ENCODE measurements around the gene ASPSCR1. TPM values are rescaled to one million over a fixed set of nuclear protein-coding genes. Genes with fewer than 3 reads are reported as not detected.
A peak's percentile ranks its signal among the peaks of the same experiment; 100 is the strongest.

ASPSCR1 gene
- total and polyA plus RNA-seq, 2 of the 13 experiments (the other 11 are each of a cell fraction or from before 2014, with no cell fraction given) = 274 to 314 TPM

GRCh38 chr17:82018989-82019689 is 41.7 kb downstream of the ASPSCR1 start (continued):
- TF ChIP-seq HDAC1 (CRISPR knock-in tag; IDR thresholded peaks at IDR 0.05) = no peak
- no peak for TF ChIP-seq ZNF17 (CRISPR knock-in tag; IDR thresholded peaks at IDR 0.05)
- TF ChIP-seq REST (IDR thresholded peaks at IDR 0.05; ENCODE audit: borderline replicate concordance in 1 of 2, low read depth in 1 of 2, low read length in 2 of 2) = no peak
- no peak for TF ChIP-seq ZZZ3 (CRISPR knock-in tag; IDR thresholded peaks at IDR 0.05; ENCODE audit: borderline replicate concordance)
- TF ChIP-seq PBX2 (CRISPR knock-in tag; IDR thresholded peaks at IDR 0.05) = no peak
- TF ChIP-seq ZNF264 (CRISPR knock-in tag; IDR thresholded peaks at IDR 0.05) = no peak
- TF ChIP-seq ZBTB49 (CRISPR knock-in tag; IDR thresholded peaks at IDR 0.05; ENCODE audit: borderline replicate concordance) = no peak
- peak; percentile 40; the same call in 1 of the 2 replicates for TF ChIP-seq ZHX2 (IDR thresholded peaks at IDR 0.05; ENCODE audit: low read depth)
- no peak for TF ChIP-seq ZHX2 (CRISPR knock-in tag; IDR thresholded peaks at IDR 0.05; ENCODE audit: borderline replicate concordance)
- no peak for TF ChIP-seq HNF4G (IDR thresholded peaks at IDR 0.05; ENCODE audit: borderline replicate concordance, low read depth, low read length)
- TF ChIP-seq HNF4G (CRISPR knock-in tag; IDR thresholded peaks at IDR 0.05; ENCODE audit: borderline replicate concordance, low read depth) = no peak
- peak; percentile 100 for TF ChIP-seq AKAP8 (CRISPR knock-in tag; IDR thresholded peaks at IDR 0.05)
- no peak for TF ChIP-seq SMAD3 (CRISPR knock-in tag; IDR thresholded peaks at IDR 0.05)
- TF ChIP-seq ZNF607 (CRISPR knock-in tag; IDR thresholded peaks at IDR 0.05; ENCODE audit: borderline replicate concordance) = no peak
- no peak; the same call in 1 of the 2 replicates for TF ChIP-seq SIN3A (IDR thresholded peaks at IDR 0.05; ENCODE audit: borderline replicate concordance, low read depth, low read length)
- peak; percentile 95 for TF ChIP-seq ZNF326 (CRISPR knock-in tag; IDR thresholded peaks at IDR 0.05; ENCODE audit: borderline replicate concordance)
